ENCODE data around the gene UNC119. TPM values are rescaled to one million over a fixed set of nuclear protein-coding genes. Genes with fewer than 3 reads are reported as not detected.
A peak's percentile ranks its signal among the peaks of the same experiment; 100 is the strongest.

UNC119 gene
- total RNA-seq, 2 donors from 2014 or later = 31.4 to 39.8 TPM

DNA sequence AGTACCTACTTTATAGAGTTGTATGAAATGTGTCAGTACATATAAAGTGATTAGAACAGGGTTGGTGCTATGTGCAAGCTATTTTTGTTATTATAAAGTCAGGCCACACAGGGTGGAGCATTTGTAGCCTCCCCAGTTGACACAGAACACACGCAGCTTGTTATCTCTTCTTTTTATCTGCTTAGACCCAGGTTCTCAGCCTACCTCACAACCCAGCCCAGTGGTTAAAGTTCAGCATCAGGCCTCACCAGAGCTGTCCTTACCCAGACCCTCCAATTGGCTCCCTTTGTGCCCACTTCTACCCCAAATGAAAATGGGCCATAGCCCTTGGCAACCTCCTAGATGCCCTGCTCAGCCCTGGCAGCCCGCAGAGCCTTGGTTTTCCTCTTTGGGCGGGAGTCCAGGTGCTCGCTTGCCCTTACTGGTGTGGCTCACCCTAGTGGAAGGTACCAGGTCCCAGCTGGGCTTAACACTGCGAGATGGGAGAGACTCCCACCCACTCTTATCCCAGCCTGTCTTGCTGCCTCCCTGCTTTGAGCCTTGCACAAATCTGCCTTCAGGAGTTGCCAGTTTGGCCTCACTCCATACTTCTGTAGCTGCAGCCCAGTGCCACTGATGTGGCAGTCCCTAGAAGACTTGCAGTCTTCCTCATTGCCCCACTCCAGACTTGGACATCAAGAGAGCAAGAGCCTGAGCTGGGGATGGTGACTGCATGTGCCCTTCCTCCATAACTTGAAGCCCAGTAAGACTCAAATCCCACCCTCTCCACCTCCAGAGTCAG, 20.0 kb upstream of the UNC119 start:
- H3K4me3 ChIP-seq = peak overlapping the region; percentile 99
- peaks cover 8% of the 10 kb centered on the region for H3K4me1 ChIP-seq
- H3K9ac ChIP-seq (ENCODE audit: low read depth in 2 of 2, low read length in 2 of 2) = peak overlapping the region in 1 of 2 donors; percentile 94
- no peaks in the 10 kb centered on the region for H3K27me3 ChIP-seq
- intact Hi-C loops (cut with DNase I) = no loop called here
- DNase-seq = peak; percentile 35
- no peaks in the 10 kb centered on the region for H3K9me3 ChIP-seq
- H3K27ac ChIP-seq = peak overlapping the region; percentile 74
- TF ChIP-seq, protein P1, sequence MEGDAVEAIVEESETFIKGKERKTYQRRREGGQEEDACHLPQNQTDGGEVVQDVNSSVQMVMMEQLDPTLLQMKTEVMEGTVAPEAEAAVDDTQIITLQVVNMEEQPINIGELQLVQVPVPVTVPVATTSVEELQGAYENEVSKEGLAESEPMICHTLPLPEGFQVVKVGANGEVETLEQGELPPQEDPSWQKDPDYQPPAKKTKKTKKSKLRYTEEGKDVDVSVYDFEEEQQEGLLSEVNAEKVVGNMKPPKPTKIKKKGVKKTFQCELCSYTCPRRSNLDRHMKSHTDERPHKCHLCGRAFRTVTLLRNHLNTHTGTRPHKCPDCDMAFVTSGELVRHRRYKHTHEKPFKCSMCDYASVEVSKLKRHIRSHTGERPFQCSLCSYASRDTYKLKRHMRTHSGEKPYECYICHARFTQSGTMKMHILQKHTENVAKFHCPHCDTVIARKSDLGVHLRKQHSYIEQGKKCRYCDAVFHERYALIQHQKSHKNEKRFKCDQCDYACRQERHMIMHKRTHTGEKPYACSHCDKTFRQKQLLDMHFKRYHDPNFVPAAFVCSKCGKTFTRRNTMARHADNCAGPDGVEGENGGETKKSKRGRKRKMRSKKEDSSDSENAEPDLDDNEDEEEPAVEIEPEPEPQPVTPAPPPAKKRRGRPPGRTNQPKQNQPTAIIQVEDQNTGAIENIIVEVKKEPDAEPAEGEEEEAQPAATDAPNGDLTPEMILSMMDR (IDR thresholded peaks at IDR 0.05) = no peak
- H3K36me3 ChIP-seq = no peaks in the 10 kb centered on the region

DNA sequence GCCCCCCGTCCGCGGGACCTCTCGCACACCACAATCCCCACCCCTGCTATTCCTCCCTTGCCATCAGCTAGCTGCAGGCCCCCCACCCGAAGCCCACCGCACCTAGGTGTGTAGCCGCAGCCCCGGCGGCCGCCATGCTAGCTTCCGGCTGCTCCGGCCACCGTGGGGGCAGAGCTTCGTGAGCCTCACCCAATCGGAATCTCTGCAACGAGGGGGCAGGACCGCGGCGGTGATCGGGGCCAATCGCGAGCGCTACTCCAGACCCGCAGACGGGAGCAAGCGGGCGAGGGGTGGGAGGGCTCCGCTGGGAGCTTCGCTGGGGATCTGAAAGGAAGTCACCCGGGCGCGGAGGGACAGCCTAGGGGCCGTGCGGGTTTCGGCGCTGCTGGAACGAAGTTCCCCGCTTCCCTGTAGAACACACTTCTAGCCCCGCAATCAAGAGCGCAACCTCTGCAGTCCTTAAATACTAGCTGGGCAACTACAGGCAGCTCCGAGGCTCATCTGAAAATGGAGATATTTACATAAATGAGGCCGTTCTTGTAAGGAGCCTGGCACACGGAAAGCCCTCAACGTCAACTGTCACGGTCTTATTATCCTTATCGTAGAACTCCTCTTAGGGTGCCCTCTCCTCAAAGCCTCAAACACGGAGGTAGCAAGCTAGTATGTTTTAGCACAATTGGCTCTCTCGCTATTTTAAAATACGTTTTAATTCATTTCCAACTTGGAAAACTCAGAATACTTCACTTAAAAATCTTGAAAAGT, 19.1 kb upstream of the UNC119 start, which contains the start of gene PIGS:
Gene PIGS (minus strand): TSS at position 164 of the 762 bp plus-strand sequence. CDS start 28 bp downstream, at position 136.
- Histone ChIP-seq H3K9me3 (no peaks in the 10 kb centered on the region), H3K4me1 (peaks cover 8% of the 10 kb centered on the region), H3K9ac (ENCODE audit: low read depth in 2 of 2, low read length in 2 of 2) (peak within 1 kb of the TSS; percentile 94), H3K27me3 (no peaks in the 10 kb centered on the region), H3K4me3 (peak within 1 kb of the TSS; percentile 99), H3K27ac (peak within 1 kb of the TSS; percentile 74), H3K36me3 (no peaks in the 10 kb centered on the region)
- intact Hi-C loops (cut with DNase I) = no loop called here
- DNase-seq = peak; percentile 97
- TF ChIP-seq, protein P1 (IDR thresholded peaks at IDR 0.05) = no peak

DNA sequence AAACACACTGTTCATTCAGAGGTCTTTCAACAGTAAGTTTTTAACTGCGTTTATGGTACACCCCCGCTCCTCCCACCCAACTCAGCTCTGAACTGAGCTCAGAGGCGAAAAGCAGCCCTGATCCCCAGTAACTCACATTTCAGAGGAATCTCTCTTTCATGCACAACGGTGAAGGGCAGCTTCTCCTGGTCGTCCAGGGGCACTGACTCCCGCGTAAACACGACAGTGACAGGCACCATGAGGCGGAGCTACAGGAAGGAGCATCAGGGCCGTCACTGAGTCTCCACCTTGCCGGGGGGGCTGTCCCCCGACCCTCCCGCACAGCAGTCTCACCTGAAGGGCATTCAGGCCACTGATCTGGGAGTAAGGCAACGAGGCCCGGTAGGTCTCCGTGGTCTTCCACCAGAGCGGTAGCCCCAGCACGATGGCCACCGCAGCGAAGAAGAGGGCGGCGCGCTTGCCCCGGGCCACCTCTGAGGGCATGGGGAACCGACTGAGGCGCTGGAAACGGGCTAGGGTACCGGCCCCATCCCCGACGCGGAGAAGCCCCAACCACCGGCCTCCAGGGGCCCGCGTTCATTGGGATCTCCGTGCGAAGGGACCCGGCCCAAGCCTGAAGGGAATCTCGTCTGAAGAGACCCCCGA, 18.4 kb upstream of the UNC119 start:
- peak overlapping the region; percentile 99 for H3K4me3 ChIP-seq

DNA sequence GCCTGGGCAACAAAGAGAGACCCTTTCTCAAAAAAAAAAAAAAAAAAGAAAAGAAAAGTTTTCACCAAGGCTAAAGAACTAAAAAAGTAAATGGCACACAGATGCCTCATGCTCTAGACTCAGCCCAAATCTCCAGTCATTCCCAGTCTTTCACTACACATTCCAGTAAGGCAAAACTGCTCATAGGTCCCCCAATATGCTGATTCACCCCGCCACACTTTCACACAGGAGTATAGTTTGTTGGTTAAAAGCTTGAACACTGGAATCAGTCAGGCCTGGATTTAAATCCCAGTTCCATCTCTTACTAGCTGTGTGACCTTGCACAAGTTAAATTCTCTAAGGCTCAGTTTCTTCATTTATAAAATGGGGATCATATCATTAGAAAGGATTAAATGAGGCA, 17.0 kb upstream of the UNC119 start:
- intact Hi-C loops (cut with DNase I) = no loop called here
- Histone ChIP-seq H3K27ac (no peak overlapping the region), H3K27me3 (no peaks in the 10 kb centered on the region), H3K4me3 (no peak overlapping the region), H3K9ac (ENCODE audit: low read depth in 2 of 2, low read length in 2 of 2) (no peak overlapping the region), H3K9me3 (no peaks in the 10 kb centered on the region), H3K4me1 (peaks cover 8% of the 10 kb centered on the region), H3K36me3 (no peaks in the 10 kb centered on the region)
- TF ChIP-seq, protein P1 (IDR thresholded peaks at IDR 0.05) = no peak
- DNase-seq = no peak

More for the DNA sequence above, 18.4 kb upstream of the UNC119 start:
- no peaks in the 10 kb centered on the region for H3K9me3 ChIP-seq
- peak; percentile 69 for DNase-seq
- TF ChIP-seq, protein P1 (IDR thresholded peaks at IDR 0.05) = no peak
- H3K36me3 ChIP-seq = no peaks in the 10 kb centered on the region
- H3K27me3 ChIP-seq = no peaks in the 10 kb centered on the region
- H3K9ac ChIP-seq (ENCODE audit: low read depth in 2 of 2, low read length in 2 of 2) = peak overlapping the region; percentile 94
- H3K27ac ChIP-seq = peak overlapping the region; percentile 74
- peaks cover 8% of the 10 kb centered on the region for H3K4me1 ChIP-seq
- intact Hi-C loops (cut with DNase I) = no loop called here

DNA sequence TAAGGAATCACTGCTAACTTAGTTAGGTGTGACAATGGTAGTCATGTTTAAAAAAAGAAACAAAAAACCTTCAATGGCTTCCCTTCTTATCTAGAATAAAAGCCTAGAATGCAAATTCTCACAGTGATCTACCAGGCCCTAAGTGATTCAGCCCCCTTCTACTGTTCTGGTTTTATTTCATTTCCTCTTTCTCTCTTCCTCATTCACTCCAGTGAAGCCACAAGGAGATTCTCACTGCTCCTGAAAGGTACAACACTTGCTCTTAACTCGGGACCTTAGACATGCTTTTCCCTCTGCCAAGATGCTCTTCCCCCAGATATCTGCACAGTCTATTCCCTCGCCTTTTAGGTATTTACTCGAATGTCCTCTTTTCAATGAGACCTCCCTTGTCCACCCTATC, 15.2 kb upstream of the UNC119 start:
- DNase-seq = no peak
- intact Hi-C loops (cut with DNase I) = no loop called here
- Histone ChIP-seq H3K4me3 (no peak overlapping the region), H3K36me3 (no peaks in the 10 kb centered on the region), H3K27me3 (no peaks in the 10 kb centered on the region), H3K4me1 (peaks cover 8% of the 10 kb centered on the region), H3K9me3 (no peaks in the 10 kb centered on the region), H3K27ac (no peak overlapping the region), H3K9ac (ENCODE audit: low read depth in 2 of 2, low read length in 2 of 2) (no peak overlapping the region)
- TF ChIP-seq, protein P1 (IDR thresholded peaks at IDR 0.05) = no peak

Measured in colonic mucosa (tissue), 4 donors.